ENCODE data around the gene MUSK.
"Not testable (repeated sequence)": the region's sequence is repeated elsewhere in the genome, so short reads cannot be mapped to it uniquely, and the experiment has no call there.

The MUSK gene

GRCh38 chr9:110815361-110815760, 146.8 kb downstream of the MUSK start:
- DNase-seq, result no peak

- no peak for DNase-seq
Observed at GRCh38 chr9:110820381-110820780, 151.8 kb downstream of the MUSK start.

DNA sequence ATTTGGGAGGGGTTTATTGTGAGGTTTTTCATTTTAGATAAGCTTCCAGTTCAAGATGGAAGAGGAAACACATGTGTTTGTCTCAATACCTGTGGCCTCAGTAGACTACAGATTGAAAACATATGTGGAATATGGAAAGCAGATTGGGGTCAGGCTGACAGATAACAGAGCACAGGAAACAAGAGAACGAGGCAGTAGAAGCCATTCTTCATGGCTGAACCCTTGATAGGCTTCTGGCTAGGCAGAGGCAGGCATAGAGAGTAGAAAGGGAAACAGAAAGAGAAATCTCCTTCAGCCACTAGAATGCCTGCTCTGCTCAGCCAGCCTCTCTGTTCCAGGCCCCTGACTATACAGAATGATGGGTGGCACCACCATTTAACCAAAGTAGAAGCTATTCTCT, 152.5 kb downstream of the MUSK start:
- no peak for DNase-seq

- not testable (repeated sequence) for DNase-seq
Observed at GRCh38 chr9:110825129-110825528, 156.5 kb downstream of the MUSK start.

DNA sequence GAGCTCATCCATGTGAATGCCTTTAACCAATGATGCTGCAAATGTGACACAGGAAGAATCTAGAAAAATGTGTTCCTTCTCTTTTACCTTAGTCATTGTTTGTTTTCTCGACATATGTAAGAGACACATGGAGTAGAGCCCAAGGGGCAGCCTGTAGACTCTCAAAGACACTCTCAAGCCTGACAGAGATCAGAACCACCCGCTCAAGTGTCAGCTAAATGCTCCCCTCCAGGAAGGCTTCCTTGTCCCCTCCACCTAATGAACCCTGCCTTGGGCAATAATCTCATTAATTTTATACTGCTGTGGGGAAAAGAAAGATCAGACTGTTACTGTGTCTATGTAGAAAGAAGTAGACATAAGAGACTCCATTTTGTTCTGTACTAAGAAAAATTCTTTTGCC, 157.4 kb downstream of the MUSK start:
- no peak for DNase-seq

- DNase-seq, result not testable (repeated sequence)
Observed at GRCh38 chr9:110826400-110826799, 157.8 kb downstream of the MUSK start.

- DNase-seq, result no peak
Observed at GRCh38 chr9:110828264-110828663, 159.7 kb downstream of the MUSK start.

- DNase-seq, result no peak
Observed at GRCh38 chr9:110830495-110830894, 161.9 kb downstream of the MUSK start.

DNA sequence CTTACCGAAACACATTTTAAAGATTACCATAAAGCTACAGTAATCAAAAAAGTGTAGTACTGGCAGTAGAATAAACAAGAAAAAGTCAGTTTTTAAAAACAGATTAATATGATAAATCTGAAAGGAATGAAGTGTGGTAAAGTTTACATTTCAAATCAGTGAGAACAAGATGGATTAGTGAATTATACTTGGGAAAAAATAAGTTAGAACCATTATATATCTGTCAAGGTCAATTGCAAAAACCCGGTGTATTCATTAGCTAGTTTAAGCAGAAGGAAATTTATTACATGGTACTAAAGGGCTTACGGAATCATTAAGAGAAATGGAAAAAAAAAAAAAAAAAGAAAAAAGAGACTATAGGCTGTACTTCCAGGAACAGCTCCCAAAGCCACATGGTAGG, 164.3 kb downstream of the MUSK start:
- no peak for DNase-seq

GRCh38 chr9:110835404-110835803, 166.8 kb downstream of the MUSK start:
- DNase-seq, result no peak

DNA sequence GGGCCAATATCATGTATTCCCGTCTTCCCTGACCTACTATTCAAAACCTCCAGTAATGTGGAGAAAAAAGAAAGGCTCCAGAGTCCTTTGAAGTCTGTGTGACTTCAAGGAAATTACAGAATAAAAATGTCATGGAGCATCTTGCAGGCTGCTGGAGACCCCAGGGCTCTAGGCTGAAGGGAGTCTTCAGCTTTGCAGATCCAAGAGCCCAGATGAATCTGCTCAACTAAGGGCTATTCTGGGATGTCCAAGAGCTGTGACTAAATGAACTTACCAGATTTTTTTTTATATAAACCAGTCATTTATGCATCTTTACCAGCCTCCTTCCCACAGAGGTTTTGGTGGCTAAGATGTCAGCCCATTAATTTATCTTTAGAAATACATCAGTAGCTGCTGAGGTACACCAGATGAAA, 167.3 kb downstream of the MUSK start:
- no peak for DNase-seq

- DNase-seq, result no peak
Observed at GRCh38 chr9:110837401-110838005, 168.9 kb downstream of the MUSK start.

DNA sequence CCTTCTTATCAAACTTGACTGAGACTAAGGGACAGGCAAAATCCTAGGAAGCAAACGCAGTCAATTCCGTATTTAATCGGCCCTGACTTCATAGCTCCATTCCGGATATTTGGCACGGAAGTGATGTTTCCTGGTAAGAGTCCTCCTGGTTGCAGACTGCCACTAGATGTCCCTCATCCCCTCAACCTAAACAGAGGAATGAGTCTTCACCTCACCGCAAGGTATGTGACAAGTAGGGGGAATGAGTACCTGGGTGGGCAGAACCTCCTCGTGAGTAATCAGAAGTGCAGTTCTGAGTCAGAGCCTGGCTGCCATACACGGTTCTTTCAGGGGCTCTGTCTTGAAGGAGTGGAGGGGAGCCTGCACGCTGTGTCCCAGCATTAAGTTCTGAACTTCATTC, 173.6 kb downstream of the MUSK start:
- DNase-seq, result no peak

GRCh38 chr9:110842986-110843385, 174.4 kb downstream of the MUSK start:
- DNase-seq, result no peak

- DNase-seq, result no peak
Observed at GRCh38 chr9:110844121-110844520, 175.5 kb downstream of the MUSK start.

DNA sequence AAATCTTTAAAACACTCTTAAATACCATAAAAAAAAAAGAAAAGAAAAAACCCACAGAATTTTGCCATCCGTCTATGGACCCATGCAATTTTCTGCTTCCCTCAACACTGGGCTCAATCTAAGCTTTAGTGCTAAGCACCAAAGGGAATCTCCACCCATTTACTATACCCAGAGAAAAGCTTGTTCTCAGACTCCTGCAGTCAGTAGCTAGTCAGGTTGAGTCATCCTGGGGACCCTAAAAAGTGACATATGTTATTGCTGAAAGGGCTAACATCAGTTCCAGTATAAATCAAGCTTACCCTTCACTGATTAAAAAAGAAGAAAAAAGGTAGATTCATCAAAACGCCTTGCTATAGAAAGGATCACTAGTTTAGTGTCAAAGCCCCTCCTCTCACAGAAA, 177.6 kb downstream of the MUSK start:
- no peak for DNase-seq

GRCh38 chr9:110847671-110848070, 179.1 kb downstream of the MUSK start:
- no peak for DNase-seq

GRCh38 chr9:110850401-110851135, 182.0 kb downstream of the MUSK start:
- no peak for DNase-seq
